Caco-2 (cell line): Measurements from ENCODE around the gene LYRM7. TPM values are rescaled to one million over a fixed set of nuclear protein-coding genes. Genes with fewer than 3 reads are reported as not detected.

Experiments used
- BruUV-seq: library from RNA; stranded (reverse); fragments of 400-500 nt; replicated peaks from 2 replicates; lab custom pipeline; 2021; lab: Mats Ljungman, UMichigan
- CTCF ChIA-PET: fragments of 300-600 bp; sonication (Branson Sonifier 250); formaldehyde crosslinking; loops from one replicate; lab custom pipeline; 2022; ENCODE audit warnings: antibody characterized with exemption; lab: Charles Lee
- POLR2A ChIA-PET: fragments of 300-600 bp; sonication (Branson Sonifier 250); formaldehyde crosslinking; loops from one replicate; lab custom pipeline; 2022; ENCODE audit warnings: antibody characterized with exemption; lab: Charles Lee
- DNase-seq, 2 experiments: peaks; one replicate each; pipeline versions ENCODE4 v3.0.0 to v3.0.0-alpha.2; 2020 to 2022
- H3K27me3 ChIP-seq: replicated peaks from 2 replicates; pipeline ENCODE4 v1.6.0; 2011; ENCODE audit warnings: low read length; ENCODE audit not compliant: control insufficient read depth, insufficient read depth
- H3K36me3 ChIP-seq: 2 replicates; pipeline ENCODE4 v1.5.1; 2011; ENCODE audit warnings: low read length; ENCODE audit not compliant: control insufficient read depth, insufficient read depth
- H3K4me1 ChIP-seq: fragments of 250-450 bp; sonication (Bioruptor Pico); 2 replicates; pipeline ENCODE4 v1.5.1; 2020; ENCODE audit warnings: mild to moderate bottlenecking
- H3K4me3 ChIP-seq: 2 replicates; pipeline ENCODE4 v1.5.1; 2011; ENCODE audit warnings: low read depth, mild to moderate bottlenecking, control low read depth, low read length
- H3K9me3 ChIP-seq: fragments of 250-450 bp; sonication (Bioruptor Pico); 2 replicates; pipeline ENCODE4 v1.5.1; 2020; ENCODE audit warnings: mild to moderate bottlenecking, moderate library complexity
- H3K27ac Mint-ChIP-seq: one replicate; pipeline ENCODE4 v1.8.0; 2022; ENCODE audit warnings: mixed read lengths; ENCODE audit not compliant: unreplicated experiment
- H3K27me3 Mint-ChIP-seq: one replicate; pipeline ENCODE4 v1.8.0; 2022; ENCODE audit warnings: mixed read lengths; ENCODE audit not compliant: insufficient read depth, unreplicated experiment
- H3K36me3 Mint-ChIP-seq: one replicate; pipeline ENCODE4 v1.8.0; 2022; ENCODE audit warnings: mild to moderate bottlenecking, mixed read lengths; ENCODE audit not compliant: insufficient read depth, unreplicated experiment
- H3K4me1 Mint-ChIP-seq: one replicate; pipeline ENCODE4 v1.8.0; 2022; ENCODE audit warnings: low read depth, mixed read lengths; ENCODE audit not compliant: unreplicated experiment
- H3K4me3 Mint-ChIP-seq: one replicate; pipeline ENCODE4 v1.8.0; 2022; ENCODE audit warnings: mild to moderate bottlenecking, moderate library complexity, mixed read lengths; ENCODE audit not compliant: unreplicated experiment
- H3K9me3 Mint-ChIP-seq: one replicate; pipeline ENCODE4 v1.8.0; 2022; ENCODE audit warnings: mixed read lengths; ENCODE audit not compliant: unreplicated experiment
- intact Hi-C: fragments of 100-400 bp; cut with micrococcal nuclease; formaldehyde crosslinking; loops from one replicate; pipeline ENCODE4 v1.10.0; 2022; ENCODE audit not compliant: unreplicated experiment
- total RNA-seq: library from RNA; stranded (reverse); gene quantifications from 2 replicates; pipeline ENCODE4 v1.2.3, GENCODE V29; 2022
- TF ChIP-seq, protein P1 (sequence below), 2 experiments: fragments of 200-600 bp in 1 of 2; IDR thresholded peaks; 1 replicate in 1 of 2; 2 replicates in 1 of 2; pipeline versions ENCODE4 v1.5.1 to v1.8.0; 2011 to 2022; ENCODE audit warnings: antibody characterized with exemption in 1 of 2, control low read depth in 1 of 2, inconsistent platforms in 1 of 2, low read depth in 1 of 2, low read length in 1 of 2, mild to moderate bottlenecking in 1 of 2, moderate library complexity in 1 of 2; ENCODE audit not compliant: insufficient read depth in 1 of 2, severe bottlenecking in 1 of 2, unreplicated experiment in 1 of 2

The LYRM7 gene
- total RNA-seq, 1 experiment from 2014 or later: 14.9 TPM

DNA sequence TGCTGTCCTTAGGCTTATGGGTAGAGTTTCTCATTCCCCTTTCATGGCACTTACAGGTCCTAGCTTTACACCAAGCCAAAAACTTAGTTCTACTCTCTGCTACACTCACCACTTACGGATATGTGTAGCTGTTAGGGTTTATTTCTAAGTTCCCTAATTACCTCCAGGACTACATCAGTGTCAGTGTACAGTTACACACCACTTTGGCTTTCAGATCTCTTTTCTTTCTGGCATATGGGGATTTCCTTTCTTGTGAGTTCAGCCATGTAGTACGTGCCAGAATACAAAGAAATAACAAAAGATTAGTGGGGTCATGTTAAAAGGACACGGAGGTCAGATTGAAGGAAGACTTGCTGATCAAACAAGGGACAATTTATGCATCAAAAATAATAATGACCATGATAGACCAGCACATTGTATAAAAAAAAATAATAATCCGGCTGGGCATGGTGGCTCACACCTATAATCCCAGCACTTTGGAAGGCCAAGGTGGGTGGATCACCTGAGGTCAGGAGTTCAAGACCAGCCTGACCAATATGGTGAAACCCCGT lies 41.8 kb downstream of the LYRM7 start:
- no peak for DNase-seq
- Mint-ChIP-seq H3K4me3 (no peak overlapping the region), H3K36me3 (no peaks in the 10 kb centered on the region), H3K27ac (no peak overlapping the region), H3K27me3 (no peaks in the 10 kb centered on the region), H3K9me3 (no peaks in the 10 kb centered on the region), H3K4me1 (no peaks in the 10 kb centered on the region)
- no TSS peak for BruUV-seq
- Histone ChIP-seq H3K36me3 (no peaks in the 10 kb centered on the region), H3K4me1 (no peaks in the 10 kb centered on the region), H3K9me3 (no peaks in the 10 kb centered on the region), H3K4me3 (no peak overlapping the region), H3K27me3 (no peaks in the 10 kb centered on the region)
- ChIA-PET POLR2A (no interaction called here), CTCF (no interaction called here)
- intact Hi-C loops: no loop called here
- TF ChIP-seq, protein P1, sequence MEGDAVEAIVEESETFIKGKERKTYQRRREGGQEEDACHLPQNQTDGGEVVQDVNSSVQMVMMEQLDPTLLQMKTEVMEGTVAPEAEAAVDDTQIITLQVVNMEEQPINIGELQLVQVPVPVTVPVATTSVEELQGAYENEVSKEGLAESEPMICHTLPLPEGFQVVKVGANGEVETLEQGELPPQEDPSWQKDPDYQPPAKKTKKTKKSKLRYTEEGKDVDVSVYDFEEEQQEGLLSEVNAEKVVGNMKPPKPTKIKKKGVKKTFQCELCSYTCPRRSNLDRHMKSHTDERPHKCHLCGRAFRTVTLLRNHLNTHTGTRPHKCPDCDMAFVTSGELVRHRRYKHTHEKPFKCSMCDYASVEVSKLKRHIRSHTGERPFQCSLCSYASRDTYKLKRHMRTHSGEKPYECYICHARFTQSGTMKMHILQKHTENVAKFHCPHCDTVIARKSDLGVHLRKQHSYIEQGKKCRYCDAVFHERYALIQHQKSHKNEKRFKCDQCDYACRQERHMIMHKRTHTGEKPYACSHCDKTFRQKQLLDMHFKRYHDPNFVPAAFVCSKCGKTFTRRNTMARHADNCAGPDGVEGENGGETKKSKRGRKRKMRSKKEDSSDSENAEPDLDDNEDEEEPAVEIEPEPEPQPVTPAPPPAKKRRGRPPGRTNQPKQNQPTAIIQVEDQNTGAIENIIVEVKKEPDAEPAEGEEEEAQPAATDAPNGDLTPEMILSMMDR (IDR thresholded peaks at IDR 0.05; ENCODE audit: insufficient read depth in 1 of 2, low read depth in 1 of 2, low read length in 1 of 2, severe bottlenecking in 1 of 2, unreplicated experiment in 1 of 2): no peak

DNA sequence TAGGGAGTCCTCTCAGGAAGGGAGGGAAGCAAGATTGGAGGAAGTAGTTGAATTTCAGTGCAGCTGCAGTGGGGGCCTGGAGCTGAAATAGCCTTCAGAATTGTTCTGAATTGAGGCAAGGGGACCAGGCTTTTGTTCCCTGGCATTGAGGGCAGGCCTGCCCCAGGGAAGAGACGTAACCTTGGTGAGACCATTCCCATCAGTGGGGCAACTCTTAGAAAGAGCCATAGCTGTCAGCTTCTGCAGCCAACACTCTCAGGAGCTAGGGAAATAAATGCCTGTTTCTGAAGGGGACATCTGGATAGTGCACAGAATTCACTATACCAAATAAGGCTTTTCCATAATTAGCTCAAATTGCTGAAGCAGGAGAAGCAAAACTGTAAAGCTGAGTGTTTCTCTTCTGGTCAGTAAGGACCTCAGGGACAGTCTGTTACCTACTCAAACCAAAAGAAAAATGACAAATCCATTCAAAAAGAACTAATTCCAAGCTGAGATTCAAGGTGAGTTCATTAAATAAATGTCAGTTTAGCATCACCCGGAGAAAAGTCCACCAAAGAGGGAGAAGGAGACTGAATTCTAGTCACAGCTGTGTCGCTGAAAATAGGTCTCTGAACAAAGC lies 44.0 kb downstream of the LYRM7 start:
- intact Hi-C loops: no loop called here
- no peaks in the 10 kb centered on the region for H3K36me3 Mint-ChIP-seq
- H3K9me3 Mint-ChIP-seq: no peaks in the 10 kb centered on the region
- Histone ChIP-seq H3K4me1 (no peaks in the 10 kb centered on the region), H3K36me3 (no peaks in the 10 kb centered on the region), H3K9me3 (no peaks in the 10 kb centered on the region), H3K27me3 (no peaks in the 10 kb centered on the region), H3K4me3 (no peak overlapping the region)
- H3K27ac Mint-ChIP-seq: no peak overlapping the region
- no peak for DNase-seq
- no peaks in the 10 kb centered on the region for H3K27me3 Mint-ChIP-seq
- ChIA-PET CTCF (no interaction called here), POLR2A (no interaction called here)
- no peaks in the 10 kb centered on the region for H3K4me1 Mint-ChIP-seq
- no TSS peak for BruUV-seq
- no peak overlapping the region for H3K4me3 Mint-ChIP-seq
- TF ChIP-seq, protein P1 (IDR thresholded peaks at IDR 0.05; ENCODE audit: insufficient read depth in 1 of 2, low read depth in 1 of 2, low read length in 1 of 2, severe bottlenecking in 1 of 2, unreplicated experiment in 1 of 2): no peak

DNA sequence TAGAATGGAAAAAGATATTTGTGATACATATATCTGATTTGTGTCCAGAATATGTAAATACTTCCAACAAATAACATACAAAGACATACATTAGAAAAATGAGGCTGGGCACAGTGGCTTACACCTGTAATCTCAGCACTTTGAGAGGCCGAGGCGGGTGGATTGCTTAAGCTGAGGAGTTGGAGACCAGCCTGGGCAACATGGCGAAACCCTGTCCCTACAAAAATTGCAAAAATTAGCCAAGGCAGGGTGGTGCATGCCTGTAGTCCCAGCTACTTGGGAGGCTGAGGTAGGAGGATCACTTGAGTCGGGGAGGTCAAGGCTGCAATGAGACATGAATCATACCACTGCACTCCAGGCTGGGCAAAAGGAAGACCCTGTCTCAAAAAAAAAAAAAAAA lies 47.0 kb downstream of the LYRM7 start:
- ChIA-PET CTCF (no interaction called here), POLR2A (no interaction called here)
- H3K9me3 ChIP-seq: no peaks in the 10 kb centered on the region
- Mint-ChIP-seq H3K27me3 (no peaks in the 10 kb centered on the region), H3K4me1 (no peaks in the 10 kb centered on the region), H3K36me3 (no peaks in the 10 kb centered on the region), H3K27ac (no peak overlapping the region), H3K4me3 (no peak overlapping the region), H3K9me3 (no peaks in the 10 kb centered on the region)
- H3K4me3 ChIP-seq: no peak overlapping the region
- no TSS peak for BruUV-seq
- TF ChIP-seq, protein P1 (IDR thresholded peaks at IDR 0.05; ENCODE audit: insufficient read depth in 1 of 2, low read depth in 1 of 2, low read length in 1 of 2, severe bottlenecking in 1 of 2, unreplicated experiment in 1 of 2): no peak
- no peaks in the 10 kb centered on the region for H3K4me1 ChIP-seq
- no peaks in the 10 kb centered on the region; the same call in 1 of the 2 replicates for H3K27me3 ChIP-seq
- intact Hi-C loops: no loop called here
- H3K36me3 ChIP-seq: no peaks in the 10 kb centered on the region
- DNase-seq: no peak
